Measurements from ENCODE around the gene SS18L1.

The SS18L1 gene

DNA sequence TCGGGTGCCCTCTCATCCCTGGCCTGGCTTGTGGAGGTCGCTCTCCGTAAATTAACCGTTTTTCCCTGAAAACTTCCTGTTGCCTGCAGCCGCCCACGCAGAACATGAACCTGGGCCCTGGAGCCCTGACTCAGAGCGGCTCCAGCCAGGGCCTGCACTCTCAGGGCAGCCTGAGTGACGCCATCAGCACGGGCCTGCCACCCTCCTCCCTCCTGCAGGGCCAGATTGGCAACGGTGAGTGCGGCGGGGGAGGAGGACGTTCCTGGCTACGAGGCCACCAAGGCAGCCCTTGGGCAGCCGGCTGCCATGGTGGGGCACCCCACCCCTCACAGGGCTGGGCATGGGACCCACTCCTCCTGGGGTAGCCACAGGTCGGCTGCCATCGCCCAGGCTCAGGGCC, 17.8 kb downstream of the SS18L1 start:
- no peak overlapping the region for H3K4me3 ChIP-seq (ENCODE audit: low read depth, low read length)
- TF ChIP-seq, protein P1, sequence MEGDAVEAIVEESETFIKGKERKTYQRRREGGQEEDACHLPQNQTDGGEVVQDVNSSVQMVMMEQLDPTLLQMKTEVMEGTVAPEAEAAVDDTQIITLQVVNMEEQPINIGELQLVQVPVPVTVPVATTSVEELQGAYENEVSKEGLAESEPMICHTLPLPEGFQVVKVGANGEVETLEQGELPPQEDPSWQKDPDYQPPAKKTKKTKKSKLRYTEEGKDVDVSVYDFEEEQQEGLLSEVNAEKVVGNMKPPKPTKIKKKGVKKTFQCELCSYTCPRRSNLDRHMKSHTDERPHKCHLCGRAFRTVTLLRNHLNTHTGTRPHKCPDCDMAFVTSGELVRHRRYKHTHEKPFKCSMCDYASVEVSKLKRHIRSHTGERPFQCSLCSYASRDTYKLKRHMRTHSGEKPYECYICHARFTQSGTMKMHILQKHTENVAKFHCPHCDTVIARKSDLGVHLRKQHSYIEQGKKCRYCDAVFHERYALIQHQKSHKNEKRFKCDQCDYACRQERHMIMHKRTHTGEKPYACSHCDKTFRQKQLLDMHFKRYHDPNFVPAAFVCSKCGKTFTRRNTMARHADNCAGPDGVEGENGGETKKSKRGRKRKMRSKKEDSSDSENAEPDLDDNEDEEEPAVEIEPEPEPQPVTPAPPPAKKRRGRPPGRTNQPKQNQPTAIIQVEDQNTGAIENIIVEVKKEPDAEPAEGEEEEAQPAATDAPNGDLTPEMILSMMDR (IDR thresholded peaks at IDR 0.05; ENCODE audit: borderline replicate concordance, insufficient read depth, low read depth, low read length): no peak

DNA sequence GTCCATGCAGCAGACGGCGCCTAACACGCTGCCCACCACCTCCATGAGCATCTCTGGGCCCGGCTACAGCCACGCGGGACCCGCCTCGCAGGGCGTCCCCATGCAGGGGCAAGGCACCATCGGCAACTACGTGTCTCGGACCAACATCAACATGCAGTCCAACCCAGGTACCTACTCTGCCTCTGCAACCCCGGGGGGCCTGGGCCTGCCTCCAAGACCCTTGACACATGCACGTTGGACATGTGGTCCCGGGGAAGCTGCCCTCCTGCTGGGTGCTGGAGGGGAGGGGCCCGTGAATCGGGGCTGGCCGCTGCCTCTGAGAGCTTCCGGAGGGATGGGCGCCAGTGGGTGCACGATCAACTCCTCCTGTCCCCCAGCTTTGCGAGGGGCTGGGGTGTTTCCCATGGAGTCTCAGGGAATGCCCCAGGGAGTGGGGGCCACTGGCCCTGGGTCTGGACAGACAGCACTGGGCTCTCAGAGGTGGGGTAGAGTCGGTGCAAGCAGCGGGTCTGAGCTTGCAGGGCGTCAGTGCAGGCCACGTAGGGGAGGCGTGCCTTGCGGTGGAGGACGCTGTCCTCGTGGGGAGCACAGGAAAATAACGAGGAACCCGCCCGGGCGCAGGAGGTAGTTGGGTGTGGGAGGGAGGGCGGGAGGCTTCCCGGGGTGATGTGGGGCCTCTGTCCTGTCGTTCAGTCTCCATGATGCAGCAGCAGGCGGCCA, 19.4 kb downstream of the SS18L1 start:
- H3K4me3 ChIP-seq (ENCODE audit: low read depth, low read length): no peak overlapping the region
- TF ChIP-seq, protein P1 (IDR thresholded peaks at IDR 0.05; ENCODE audit: borderline replicate concordance, insufficient read depth, low read depth, low read length): no peak

DNA sequence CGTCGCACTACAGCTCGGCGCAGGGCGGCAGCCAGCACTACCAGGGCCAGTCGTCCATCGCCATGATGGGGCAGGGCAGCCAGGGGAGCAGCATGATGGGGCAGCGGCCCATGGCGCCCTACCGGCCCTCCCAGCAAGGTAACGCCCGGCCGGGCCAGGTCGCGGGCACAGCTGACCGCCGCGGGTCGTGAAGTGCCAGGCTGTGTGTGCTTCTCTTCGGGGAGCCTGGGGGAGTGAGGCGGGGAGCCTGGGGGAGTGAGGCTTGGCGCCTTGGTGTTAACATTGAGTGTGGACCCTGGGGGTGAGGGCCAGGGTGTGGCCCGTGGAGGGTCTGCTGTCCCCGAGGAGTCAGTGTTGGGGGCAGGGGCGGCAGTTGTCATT, 19.9 kb downstream of the SS18L1 start:
- no peak overlapping the region for H3K4me3 ChIP-seq (ENCODE audit: low read depth, low read length)
- TF ChIP-seq, protein P1 (IDR thresholded peaks at IDR 0.05; ENCODE audit: borderline replicate concordance, insufficient read depth, low read depth, low read length): no peak

DNA sequence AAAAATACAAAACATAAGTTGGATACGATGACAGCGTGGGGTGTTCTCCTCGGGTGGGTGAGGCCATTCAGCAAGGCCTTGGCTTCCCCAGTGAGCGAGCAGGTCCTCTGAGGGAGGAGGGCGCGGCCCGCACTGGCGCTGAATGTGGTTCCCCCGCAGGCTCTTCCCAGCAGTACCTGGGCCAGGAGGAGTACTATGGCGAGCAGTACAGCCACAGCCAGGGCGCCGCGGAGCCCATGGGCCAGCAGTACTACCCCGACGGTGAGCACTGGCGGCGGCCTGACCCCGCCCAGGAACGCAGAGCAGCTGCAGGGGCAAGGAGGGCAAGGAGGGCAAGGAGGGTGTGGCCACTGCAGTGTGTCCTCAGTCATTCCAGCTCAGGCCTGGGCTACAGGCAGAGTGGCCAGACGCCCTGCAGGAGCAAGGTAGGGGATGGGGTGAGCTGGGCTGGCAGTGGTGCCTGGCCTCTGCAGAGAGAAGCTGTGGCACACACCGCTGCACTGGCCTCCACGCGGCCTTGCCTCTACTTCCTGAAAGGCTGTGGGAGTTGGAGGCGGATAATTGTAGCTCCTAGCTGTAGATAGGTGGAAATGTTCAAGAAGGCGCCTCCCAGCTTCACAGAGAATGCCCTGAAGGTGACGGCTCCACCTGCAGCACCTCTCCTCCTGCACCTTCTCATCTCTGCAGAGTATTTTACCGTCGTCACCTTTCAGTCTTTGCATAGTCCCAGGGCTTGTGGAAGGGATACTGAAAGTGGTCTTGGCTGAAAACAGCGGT, 20.6 kb downstream of the SS18L1 start:
- TF ChIP-seq, protein P1 (IDR thresholded peaks at IDR 0.05; ENCODE audit: borderline replicate concordance, insufficient read depth, low read depth, low read length): no peak
- no peak overlapping the region for H3K4me3 ChIP-seq (ENCODE audit: low read depth, low read length)

DNA sequence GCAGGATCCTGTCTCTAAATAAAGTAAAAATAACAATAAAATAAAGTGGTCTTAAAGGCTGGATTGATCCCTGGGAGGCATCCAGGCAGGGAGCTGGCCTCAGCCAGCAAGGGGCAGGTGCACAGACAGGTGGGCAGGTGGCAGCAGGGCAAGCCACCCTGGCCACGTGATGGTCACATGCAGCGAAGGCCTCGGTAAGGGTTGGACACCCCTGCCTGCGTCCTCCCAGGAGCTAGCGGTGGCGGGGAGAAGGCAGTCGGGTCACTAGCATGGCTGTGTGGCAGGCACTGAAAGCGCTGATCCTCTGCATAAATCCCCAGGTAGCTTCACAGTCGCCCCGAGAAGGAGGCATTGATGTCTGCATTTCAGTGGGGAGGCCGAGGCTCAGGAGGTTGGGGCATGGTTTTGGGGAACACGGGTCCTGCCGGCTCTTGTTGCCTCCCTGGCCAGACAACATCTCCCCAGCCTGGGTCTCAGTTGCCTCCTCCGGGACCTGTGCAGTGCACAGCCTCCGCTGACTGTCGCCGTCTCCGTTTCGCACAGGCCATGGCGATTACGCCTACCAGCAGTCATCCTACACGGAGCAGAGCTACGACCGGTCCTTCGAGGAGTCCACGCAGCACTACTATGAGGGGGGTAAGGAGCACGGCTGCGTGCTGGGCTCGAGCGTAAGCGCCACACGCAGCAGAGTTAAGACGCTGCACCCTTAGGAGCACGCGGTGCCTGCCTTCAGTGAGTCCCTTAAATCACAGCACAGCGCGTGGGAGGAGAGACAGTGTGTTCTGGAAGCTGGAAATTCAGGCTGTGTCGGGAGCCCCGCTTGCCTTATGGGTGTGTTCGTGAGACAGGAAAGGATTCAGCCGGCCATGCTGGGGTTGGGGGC, 21.6 kb downstream of the SS18L1 start:
- H3K4me3 ChIP-seq (ENCODE audit: low read depth, low read length): no peak overlapping the region
- TF ChIP-seq, protein P1 (IDR thresholded peaks at IDR 0.05; ENCODE audit: borderline replicate concordance, insufficient read depth, low read depth, low read length): no peak

DNA sequence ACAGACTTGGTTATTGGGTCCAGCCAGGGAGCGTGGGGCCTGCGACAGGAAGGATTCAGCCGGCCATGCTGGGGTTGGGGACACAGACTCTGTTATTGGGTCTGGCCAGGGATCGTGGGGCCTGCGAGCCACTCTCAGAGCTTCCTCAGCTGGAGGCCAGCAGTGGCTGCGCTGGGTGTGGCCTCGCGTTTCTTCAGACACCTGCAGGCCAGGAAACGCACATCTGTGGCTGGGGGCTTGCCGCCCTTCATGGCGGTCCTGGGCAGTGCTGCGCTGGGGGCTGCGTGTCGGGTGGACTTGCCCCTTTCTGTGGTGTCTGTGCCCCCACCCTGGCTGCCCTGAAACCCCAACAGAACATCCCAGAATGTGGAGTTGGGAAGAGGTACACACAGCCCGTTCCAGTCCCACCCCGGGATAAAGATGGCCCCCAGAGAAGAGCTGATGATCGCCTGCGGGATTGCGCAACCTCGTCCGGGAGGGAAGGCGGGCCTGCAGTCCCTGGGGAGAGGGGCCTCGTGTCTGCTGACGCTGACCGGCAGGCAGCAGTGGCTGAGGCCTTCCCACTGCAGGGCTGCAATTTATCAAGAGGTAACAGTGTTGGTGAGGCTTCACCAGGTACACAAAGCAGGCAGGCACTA, 22.3 kb downstream of the SS18L1 start:
- TF ChIP-seq, protein P1 (IDR thresholded peaks at IDR 0.05; ENCODE audit: borderline replicate concordance, insufficient read depth, low read depth, low read length): no peak
- no peak overlapping the region for H3K4me3 ChIP-seq (ENCODE audit: low read depth, low read length)

Measured in GM12875 (cell line).